ENCODE results near the gene GNAL. TPM values are rescaled to one million over a fixed set of nuclear protein-coding genes. Genes with fewer than 3 reads are reported as not detected.

GNAL gene
- total RNA-seq, 1 experiment from 2014 or later, result 0.61 TPM

GRCh38 chr18:11740461-11740860, 51.4 kb downstream of the GNAL start:
- TF ChIP-seq CTCF (IDR thresholded peaks at IDR 0.05; ENCODE audit: unreplicated experiment), result no peak
- H3K4me3 Mint-ChIP-seq (ENCODE audit: low read depth, unreplicated experiment), result no peak overlapping the region
- no peaks in the 10 kb centered on the region for H3K36me3 Mint-ChIP-seq (ENCODE audit: insufficient read depth, unreplicated experiment)
- no peaks in the 10 kb centered on the region for H3K4me1 Mint-ChIP-seq (ENCODE audit: low read depth, unreplicated experiment)
- intact Hi-C loops (cut with micrococcal nuclease; ENCODE audit: unreplicated experiment), result no loop called here
- H3K27ac Mint-ChIP-seq (ENCODE audit: unreplicated experiment), result no peak overlapping the region
- no peaks in the 10 kb centered on the region for H3K9me3 Mint-ChIP-seq (ENCODE audit: low read depth, unreplicated experiment)
- H3K27me3 Mint-ChIP-seq (ENCODE audit: unreplicated experiment), result peaks cover 97% of the 10 kb centered on the region
- BruUV-seq (replicated peaks), result no TSS peak
- no peak for DNase-seq
- CTCF ChIA-PET, result interaction anchor here (1.0 kb wide), 1 partner anchor 11 kb away, joined by 3 read pairs; no protein-coding TSS in a partner anchor

- TF ChIP-seq CTCF (IDR thresholded peaks at IDR 0.05; ENCODE audit: unreplicated experiment), result peak; percentile 61
- no peaks in the 10 kb centered on the region for H3K4me1 Mint-ChIP-seq (ENCODE audit: low read depth, unreplicated experiment)
- H3K27ac Mint-ChIP-seq (ENCODE audit: unreplicated experiment), result no peak overlapping the region
- CTCF ChIA-PET, result interaction anchor here (0.8 kb wide), 1 partner anchor 86 kb away, joined by 3 read pairs; no protein-coding TSS in a partner anchor
- H3K27me3 Mint-ChIP-seq (ENCODE audit: unreplicated experiment), result peaks cover 97% of the 10 kb centered on the region
- intact Hi-C loops (cut with micrococcal nuclease; ENCODE audit: unreplicated experiment), result no loop called here
- H3K9me3 Mint-ChIP-seq (ENCODE audit: low read depth, unreplicated experiment), result no peaks in the 10 kb centered on the region
- H3K36me3 Mint-ChIP-seq (ENCODE audit: insufficient read depth, unreplicated experiment), result no peaks in the 10 kb centered on the region
- DNase-seq, result peak; percentile 17
- BruUV-seq (replicated peaks), result no TSS peak
- no peak overlapping the region for H3K4me3 Mint-ChIP-seq (ENCODE audit: low read depth, unreplicated experiment)
Measured at GRCh38 chr18:11741505-11742145, 52.6 kb downstream of the GNAL start.

GRCh38 chr18:11745521-11745920, 56.5 kb downstream of the GNAL start:
- Mint-ChIP-seq H3K4me1 (ENCODE audit: low read depth, unreplicated experiment) (no peaks in the 10 kb centered on the region), H3K27me3 (ENCODE audit: unreplicated experiment) (peaks cover 87% of the 10 kb centered on the region), H3K36me3 (ENCODE audit: insufficient read depth, unreplicated experiment) (no peaks in the 10 kb centered on the region), H3K4me3 (ENCODE audit: low read depth, unreplicated experiment) (no peak overlapping the region), H3K27ac (ENCODE audit: unreplicated experiment) (no peak overlapping the region), H3K9me3 (ENCODE audit: low read depth, unreplicated experiment) (no peaks in the 10 kb centered on the region)
- CTCF ChIA-PET, result no interaction called here
- no peak for TF ChIP-seq CTCF (IDR thresholded peaks at IDR 0.05; ENCODE audit: unreplicated experiment)
- no TSS peak for BruUV-seq (replicated peaks)
- intact Hi-C loops (cut with micrococcal nuclease; ENCODE audit: unreplicated experiment), result no loop called here
- DNase-seq, result no peak

GRCh38 chr18:11747286-11747685, 58.2 kb downstream of the GNAL start:
- Mint-ChIP-seq H3K36me3 (ENCODE audit: insufficient read depth, unreplicated experiment) (no peaks in the 10 kb centered on the region), H3K27ac (ENCODE audit: unreplicated experiment) (no peak overlapping the region), H3K4me3 (ENCODE audit: low read depth, unreplicated experiment) (no peak overlapping the region), H3K4me1 (ENCODE audit: low read depth, unreplicated experiment) (no peaks in the 10 kb centered on the region), H3K27me3 (ENCODE audit: unreplicated experiment) (peaks cover 84% of the 10 kb centered on the region), H3K9me3 (ENCODE audit: low read depth, unreplicated experiment) (no peaks in the 10 kb centered on the region)
- intact Hi-C loops (cut with micrococcal nuclease; ENCODE audit: unreplicated experiment), result no loop called here
- no peak for TF ChIP-seq CTCF (IDR thresholded peaks at IDR 0.05; ENCODE audit: unreplicated experiment)
- BruUV-seq (replicated peaks), result no TSS peak
- DNase-seq, result no peak
- CTCF ChIA-PET, result no interaction called here
